ENCODE measurements around the gene BHLHA15.
A peak's percentile ranks its signal among the peaks of the same experiment; 100 is the strongest.
"Not testable (repeated sequence)": the region's sequence is repeated elsewhere in the genome, so short reads cannot be mapped to it uniquely, and the experiment has no call there.

The BHLHA15 gene

DNA sequence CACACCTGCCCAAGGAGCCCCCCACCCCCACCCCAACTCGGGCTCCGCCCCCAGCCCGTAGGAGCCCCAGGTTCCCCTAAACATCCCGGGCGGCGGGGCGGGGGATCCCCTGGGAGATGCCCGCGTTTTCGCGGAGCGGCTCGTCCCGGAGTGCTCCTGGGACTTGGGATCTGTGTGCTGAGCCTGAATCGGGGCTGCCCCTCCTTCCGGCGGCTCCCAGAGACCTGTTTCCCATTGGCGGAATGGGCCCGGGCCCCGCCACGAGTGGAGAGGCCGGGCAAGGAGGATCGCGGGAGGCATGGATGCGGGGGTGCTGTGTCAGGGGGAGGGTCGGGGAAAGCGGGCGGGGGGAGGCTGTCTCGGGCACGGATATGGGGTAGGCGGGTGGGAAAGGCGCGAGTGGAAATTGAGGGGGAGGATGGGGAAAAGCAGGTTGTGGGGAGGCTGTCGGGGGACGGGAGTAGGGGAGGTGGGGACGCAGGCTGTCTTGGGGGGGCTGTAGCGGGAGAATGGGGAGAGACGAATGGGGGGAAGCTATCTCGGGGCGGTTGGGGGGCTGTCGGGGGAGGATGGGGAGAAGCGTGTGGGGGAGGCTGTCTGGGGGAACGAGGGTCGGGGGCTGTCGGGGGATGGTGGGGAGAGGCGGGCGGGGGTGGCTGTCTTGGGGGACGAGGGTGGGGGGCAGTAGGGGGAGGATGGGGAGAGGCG is 572 bp upstream of the BHLHA15 start:
- DNase-seq (ENCODE audit: low spot score) = no peak

DNA sequence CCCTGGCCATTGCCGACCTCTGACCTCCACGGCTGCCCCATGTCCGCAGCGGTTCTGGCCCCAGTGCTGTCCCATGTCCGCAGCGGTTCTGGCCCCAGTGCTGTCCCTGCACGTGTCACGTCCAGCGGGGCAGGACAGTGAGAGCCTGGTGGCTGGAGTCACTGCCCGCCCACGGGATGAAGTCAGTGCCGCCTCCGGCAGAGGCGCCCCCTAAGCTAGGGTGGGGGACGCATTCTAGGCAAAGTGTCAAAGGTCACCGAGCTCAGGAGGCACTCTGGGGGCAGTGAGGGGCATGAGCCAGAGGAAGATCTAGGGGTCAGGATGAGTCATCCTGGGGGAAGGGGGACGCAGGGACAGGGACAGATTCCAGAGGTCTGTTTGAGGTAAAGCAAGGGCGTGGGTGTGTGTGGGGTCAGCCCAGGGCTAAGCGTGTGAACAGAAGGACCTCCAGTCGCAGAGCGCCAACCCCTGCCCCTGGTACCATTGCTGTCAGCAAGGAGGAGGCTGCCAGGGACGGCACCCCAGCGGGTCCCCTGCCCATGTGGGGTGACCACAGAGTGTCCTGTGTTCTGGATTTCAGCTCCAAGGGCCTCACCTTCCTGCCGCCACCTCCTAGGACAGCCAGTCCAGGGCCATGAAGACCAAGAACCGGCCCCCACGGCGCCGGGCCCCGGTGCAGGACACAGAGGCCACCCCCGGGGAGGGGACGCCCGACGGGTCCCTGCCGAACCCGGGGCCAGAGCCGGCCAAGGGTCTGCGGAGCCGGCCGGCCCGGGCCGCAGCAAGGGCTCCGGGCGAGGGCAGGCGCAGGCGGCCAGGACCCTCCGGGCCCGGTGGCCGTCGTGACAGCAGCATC is 665 bp downstream of the BHLHA15 start:
- DNase-seq (ENCODE audit: low spot score) = peak; percentile 95

DNA sequence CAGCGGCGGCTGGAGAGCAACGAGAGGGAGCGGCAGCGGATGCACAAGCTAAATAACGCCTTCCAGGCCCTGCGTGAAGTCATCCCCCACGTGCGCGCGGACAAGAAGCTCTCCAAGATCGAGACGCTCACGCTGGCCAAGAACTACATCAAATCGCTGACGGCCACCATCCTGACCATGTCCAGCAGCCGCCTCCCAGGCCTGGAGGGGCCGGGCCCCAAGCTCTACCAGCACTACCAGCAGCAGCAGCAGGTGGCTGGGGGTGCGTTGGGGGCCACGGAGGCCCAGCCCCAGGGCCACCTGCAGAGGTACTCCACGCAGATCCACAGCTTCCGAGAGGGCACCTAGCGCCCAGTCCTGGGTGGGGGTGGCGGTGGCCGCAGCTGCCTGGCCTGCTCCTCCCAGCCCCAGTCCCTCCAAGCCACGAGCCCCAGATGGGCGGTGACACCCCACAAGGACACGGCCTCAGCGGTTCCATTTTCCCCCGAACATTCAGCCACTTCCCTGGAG is 1.3 kb downstream of the BHLHA15 start:
- DNase-seq (ENCODE audit: low spot score) = no peak

DNA sequence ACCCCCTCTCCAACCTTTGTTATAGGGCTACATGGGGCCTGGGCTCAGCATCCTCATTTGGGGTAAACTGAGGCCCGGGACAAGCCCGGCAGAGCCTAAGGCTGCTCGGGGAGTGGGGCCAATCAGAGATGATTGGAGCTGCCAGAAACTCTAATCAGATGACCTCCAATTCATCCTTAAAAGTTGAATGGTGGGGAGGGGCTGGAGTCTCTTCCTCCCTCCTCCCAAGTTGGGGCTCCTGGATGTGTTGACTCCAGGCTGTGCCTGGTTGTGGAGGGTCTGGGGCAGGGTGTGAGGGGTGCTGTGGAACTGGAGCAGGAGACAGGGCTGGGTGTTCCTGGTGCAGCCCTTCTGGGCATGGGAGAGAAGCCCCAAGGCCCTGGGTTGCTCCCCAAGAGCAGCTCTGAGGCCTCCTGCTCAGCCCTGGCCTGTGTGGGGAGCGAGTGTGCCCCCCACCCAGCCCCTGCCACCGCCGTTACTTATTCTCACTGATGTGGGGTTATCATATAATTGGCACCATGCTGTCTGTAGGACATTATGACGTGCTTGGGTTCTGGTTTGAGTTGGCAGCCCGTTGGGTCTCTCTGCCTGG is 2.2 kb downstream of the BHLHA15 start:
- no peak for DNase-seq (ENCODE audit: low spot score)

DNA sequence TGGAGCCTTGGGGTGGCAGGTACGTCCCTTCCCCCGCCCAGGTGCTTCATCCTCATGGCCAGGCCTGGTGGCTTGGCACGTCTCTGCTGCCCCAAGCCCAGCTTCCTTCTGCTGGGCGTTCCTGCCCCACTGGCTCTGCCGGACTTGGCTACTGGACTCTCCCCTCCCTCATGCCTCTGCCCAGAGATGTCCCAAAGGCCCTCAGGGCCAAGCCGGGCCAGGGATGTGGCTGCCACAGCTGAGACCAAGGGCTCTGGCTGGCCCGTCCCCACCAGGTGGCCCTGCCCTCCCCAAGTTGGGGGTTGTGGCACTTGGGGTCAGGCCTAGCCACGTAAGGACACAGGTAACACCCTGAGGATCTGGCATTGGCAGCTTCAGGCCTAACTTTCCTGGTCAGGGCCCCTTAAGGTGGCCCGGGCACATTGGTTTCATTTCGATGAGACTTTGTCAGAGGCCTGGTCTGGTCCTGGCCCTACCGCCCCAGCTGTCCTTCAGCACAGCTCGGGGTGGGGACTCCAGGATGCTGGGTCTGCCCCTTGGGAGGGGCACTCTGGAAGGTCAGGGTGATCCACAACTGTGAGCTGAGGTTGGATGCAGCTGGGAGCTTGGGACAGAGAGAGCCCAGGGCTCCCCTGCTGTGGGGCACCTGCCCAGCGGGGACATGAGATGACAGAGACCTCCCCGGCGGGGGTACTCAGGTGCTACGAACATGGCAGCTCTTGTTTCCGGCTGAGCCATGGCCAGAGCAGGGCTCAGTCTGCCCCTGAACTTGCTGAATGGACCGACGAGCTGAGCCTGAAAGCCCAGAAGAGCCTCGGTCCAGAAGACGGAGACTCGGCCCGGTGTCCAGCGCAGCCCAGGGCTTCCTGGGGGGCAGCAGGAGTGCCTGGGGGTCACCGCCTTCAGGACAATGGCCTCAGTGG is 2.9 kb downstream of the BHLHA15 start:
- no peak for DNase-seq (ENCODE audit: low spot score)

DNA sequence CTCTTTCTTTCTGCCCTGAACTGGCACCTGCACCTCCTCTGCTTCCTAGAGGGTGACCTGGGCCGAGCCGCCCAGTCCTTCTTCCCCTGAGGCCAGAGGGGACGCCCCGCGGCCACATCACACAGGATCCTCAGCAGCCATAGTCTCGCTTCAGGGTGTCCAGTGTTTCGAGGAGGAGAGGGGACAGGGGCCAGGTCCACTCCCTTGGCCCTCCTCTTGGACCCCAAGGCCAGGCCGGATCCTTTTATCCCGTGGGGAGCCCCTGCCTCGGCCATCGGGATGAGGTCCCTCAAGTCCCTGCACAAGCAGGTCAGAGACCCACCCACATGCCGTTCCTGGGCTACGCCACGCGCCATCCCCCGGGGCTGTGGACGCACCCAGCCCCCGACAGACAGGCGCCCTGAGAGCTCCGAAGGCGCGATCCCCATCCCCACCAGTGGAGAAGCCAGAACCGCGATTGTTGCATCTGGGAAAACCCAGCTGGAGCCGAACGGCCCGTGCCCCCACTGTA is 3.6 kb downstream of the BHLHA15 start:
- DNase-seq (ENCODE audit: low spot score) = no peak

DNA sequence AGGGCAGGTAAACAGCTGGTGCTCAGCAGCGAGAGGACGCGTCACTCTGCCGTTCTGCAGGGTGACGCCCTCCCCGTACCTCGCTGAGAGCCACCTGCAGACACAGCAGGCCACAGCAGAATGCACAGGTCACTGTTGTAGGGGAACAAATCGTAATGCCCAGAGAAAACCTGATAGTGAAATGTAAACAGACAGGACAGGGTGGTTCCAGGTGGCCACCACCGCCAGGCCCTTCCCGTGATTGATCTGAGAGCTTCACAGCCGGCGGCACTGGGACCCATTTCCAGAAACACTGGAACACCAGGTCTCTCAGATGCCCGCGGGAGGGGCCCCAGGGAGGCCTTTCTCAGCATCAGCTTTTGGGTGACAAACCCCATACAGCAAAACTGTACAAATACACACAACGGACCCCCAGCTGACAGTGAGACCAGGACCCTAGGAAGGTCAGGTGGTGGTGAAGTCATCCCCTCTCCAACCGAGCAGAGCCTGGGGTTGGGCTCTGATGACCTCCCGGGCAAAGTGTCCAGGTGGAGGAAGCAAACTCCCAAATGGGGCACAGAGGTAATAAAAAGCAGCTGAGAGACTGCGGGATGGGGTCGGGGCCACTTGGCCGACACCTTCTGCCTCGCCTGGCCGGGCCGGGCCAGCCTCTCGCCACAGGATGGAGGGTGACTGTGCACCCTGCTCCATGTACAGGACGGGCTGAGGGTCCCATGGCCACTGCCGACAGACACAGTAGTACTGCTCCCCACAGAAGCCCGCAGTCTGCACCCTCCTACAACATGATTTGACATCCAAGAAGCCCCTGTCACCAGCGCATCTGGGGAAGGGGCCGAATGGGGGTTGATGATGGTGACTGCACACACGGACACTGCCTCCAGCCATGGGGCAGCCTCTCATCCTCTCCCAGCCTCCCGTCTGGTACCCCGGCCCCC is 4.6 kb downstream of the BHLHA15 start:
- DNase-seq (ENCODE audit: low spot score) = no peak

DNA sequence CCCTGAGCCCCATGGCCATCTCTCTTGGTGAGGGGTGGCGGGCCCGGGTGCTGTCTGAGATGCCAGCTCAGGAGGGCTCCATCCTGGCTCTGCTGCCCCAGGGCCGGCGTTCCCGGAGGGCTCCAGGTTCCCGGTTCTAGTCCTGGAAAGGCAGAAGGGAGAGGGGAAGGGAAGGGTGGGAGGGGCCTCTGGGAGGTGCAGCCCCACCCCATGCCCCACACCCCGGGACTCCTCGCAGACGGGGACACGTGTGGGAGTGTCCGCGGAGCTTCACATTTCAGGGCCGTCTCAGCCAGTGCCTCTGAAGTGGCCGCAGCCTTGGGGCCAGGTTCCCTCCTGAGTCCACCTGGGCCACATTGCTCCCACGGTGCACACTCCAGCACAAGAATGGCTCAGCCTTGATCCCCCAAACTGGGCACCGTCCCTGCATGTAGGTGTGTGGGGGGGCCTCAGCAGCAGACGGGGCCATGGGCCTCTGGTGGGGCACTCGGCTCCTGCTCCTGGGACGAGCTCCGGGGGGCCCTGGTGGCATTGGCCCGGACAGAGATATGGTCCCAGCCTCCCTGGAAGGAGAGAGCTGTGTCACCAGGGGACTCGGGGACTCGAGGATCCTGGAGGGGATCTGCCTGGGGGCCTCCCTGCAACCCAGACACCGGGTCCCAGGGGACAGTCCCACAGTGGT is 5.8 kb downstream of the BHLHA15 start:
- no peak for DNase-seq (ENCODE audit: low spot score)

DNA sequence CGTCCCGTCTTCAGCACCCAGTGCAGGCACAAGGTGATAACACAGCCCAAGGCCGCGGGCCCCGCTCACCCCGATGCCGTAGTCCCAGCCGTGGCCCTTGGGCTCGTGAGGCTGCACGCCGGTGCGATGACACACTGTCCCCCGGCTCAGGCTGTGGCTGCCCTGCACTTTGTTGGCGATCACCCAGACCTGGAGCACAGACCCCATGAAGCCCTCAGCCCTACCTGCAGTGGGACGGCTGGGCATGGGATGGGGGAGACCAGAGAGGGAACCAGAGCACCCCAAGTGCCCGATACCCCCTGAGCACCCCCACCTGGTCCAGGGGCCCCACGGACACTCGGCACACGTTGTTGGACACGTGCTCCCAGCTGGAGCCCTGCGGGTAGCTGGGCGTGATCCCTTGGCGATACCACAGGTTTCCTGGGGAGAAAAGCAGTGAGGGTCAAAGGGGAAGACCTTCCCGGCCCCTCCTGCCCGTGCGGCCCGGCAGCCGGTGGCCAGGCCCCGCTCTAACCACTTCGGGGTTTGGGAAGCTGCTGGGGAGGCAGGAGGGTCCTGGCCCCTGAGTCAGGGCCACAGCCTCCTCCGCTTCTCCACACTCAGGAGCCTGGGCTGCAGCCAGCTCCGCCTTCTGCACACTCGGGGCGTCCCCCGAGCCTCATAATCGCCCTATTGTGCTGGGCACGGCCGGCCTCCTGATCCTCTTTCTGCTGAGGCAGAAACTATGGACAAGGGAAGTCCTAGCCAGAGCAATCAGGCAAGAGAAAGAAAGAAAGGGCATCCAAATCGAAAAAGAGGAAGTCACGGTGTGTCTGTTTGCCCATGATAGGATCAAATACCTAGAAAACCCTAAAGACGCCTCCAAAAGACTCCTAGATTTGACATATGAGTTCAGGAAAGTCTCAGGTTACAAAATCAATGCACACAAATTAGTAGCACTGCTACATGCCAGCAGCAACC is 6.7 kb downstream of the BHLHA15 start:
- no peak for DNase-seq (ENCODE audit: low spot score)

DNA sequence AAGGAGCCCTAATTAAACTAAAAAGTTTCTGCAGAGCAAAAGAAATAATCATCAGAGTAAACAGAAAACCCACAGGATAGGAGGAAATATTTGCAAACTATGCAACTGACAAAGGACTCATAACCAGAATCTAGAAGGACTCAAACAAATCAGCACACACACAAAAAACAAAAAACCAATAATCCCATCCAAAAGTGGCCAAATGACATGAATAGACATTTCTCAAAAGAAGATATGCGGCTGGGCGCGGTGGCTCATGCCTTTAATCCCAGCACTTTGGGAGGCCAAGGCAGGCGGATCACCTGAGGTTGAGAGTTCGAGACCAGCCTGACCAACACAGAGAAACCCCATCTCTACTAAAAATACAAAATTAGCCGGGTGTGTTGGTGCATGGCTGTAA is 8.1 kb downstream of the BHLHA15 start:
- not testable (repeated sequence) for DNase-seq (ENCODE audit: low spot score)

DNA sequence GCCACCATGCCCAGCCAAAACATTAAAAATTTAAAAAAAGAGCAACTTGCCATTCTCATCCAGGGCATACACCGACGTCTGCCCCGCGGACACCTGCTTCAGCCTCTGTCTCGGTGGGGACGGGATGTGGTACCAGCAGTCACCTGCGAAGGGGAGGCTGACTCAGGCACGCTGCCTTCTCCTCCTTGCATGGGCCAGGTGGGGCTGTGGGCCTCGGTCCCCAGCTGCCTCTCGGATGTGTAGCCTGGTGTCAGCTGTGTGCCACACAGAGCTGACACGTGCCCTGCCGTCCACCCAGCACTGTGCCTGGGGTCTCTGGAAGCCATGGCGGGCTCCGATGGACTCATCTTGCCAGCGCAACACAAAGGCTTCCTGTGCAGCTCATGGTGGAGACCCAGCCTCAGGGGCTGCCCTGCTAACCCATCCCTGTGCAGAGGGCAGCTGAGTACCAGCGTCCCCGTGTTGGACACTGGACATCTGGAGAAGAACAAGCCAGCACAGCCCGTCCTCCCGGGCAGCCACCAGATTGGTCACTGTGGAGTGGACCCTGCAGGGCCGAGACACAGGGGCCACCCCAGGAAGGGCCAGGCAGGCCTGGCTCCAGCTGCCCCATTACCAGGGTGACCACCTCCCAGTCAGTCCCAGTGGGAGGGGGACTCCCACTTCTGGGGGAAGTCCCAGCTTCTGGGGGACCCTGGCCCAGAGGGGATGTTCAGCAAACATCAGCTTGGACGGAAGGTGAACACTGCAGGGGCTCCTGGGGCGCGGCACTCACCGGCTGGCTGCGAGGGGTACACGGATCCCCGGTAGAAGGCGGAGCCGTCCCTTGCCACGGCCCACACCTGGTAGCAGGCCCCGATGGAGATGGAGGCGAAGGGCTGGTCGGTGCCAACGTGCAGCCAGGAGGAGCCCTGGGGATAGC is 10.6 kb downstream of the BHLHA15 start:
- DNase-seq (ENCODE audit: low spot score) = no peak

DNA sequence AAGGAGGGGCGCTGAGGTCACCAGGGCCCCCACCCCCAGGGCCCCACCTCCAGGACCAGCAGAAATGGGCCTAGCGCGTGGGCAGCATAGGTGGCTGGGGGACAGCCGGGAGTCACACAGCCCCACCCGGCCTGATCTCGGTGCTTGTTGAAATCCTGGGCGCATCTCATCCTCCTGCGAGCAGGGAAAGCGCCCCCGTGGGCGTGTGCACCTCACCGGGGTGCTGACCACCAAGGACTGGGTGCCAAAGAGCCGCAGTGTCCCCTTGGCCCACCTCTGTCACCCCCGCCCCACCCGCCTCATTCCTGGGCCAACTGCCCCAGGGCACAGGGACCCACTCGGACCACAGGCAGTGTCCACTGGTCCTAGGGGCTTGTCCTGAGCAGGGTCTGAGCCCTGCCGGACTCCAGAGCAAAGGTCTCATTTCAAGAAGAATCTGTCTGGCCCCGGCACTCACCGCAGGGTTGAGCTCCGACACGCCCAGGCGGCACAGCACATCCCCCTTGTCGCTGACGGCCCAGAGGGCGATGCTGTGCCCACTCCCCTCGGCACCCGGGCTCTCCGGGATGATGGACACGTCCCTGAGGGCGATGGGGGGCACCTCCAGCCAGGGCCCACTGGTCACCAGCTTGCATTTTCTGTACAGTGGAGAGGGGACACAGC is 11.4 kb downstream of the BHLHA15 start:
- DNase-seq (ENCODE audit: low spot score) = no peak

DNA sequence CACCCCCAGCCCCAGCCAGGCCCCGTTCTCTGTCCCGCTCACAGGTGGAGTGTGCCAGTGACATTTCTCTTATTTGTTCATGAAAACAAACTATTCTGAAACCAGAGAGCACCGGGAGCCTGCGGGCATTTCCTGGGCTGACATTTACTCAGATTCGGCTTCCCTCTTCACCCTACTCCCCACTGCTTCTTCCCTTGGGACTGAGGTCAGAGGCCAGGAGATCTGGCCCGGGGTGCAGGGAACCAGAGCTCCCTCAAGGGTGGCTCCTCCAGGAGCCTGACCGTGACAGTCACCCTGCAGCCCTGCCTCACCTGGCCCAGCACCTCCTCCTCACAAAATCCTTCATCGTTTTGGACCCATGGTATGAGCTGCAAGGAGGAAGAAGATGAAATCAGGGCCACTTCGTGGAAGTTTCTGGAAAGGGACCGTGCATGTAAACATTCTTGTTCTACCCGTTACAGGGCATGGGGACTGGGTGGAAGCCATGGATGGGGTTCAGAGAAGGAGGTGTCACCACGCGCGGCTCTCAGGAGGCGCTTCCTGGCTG is 12.2 kb downstream of the BHLHA15 start:
- no peak for DNase-seq (ENCODE audit: low spot score)

DNA sequence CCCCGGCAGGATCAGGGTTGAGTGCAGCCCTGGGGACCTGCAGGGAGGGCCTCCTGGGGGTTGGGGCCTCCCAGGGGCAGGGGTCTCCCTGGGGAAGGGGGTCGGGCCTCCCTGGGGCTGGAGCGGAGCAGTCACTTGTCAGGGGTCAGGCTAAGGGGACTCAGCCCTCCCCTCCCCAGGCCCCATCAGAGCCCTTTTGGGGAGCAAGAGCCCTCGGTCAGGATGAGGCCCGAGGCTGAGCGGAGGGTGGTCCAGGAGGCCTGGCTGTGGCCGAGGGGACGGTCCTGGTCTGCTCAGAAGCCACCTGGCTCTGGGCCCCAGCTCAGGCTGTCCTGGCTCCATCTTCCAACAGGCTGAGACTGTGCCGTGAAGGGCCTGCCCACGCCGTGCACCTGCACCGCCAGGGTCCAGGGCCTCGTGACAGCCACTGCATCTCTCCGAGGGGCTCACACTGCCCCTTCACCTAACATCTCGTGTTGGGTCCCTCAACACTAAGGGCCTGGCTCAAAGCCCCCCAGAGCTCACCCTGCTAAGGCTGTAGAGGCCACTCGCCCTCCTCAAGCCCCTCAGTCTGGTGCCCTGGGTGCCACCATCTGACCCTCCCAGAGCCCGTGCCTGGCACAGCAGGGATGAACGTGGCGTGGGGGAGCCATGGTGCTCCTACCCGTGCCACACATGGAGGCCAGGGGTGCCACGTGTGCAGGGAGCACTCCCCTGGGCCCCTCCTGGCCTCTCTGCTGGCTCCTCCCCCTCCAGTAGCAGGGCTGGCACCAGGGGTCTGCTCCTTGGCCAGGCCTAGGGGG is 12.9 kb downstream of the BHLHA15 start:
- no peak for DNase-seq (ENCODE audit: low spot score)

DNA sequence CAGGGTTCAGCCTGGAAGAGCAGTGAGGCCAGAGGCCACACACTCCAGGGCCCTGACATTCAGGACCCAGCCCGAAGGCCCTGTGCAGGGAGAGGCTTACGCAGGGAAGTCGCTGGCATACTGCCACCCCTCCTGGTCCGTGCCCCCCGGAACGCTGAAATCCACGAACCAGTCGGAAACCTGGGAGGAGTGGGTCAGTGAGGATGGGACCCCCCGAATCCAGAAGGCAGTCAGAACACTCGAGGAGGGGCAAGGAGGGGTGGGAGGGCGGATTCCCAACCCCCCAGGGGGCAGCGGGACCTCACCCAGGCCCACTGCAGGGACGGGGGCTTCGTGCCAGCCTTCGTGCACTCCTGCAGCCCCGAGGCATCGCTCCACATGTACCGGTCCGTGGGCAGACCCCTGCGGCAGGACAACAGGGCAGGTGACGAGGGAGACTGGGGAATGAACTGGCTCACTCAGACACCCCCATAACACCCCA is 13.5 kb downstream of the BHLHA15 start:
- DNase-seq (ENCODE audit: low spot score) = no peak

Data from HuH-7.5 (cell line).